H1 (cell line): ENCODE measurements around the gene RRBP1. TPM values are rescaled to one million over a fixed set of nuclear protein-coding genes. Genes with fewer than 3 reads are reported as not detected.

Source experiments
- CTCF ChIA-PET: fragments of 300-600 bp; sonication (Branson Sonifier 250); formaldehyde crosslinking; loops from one replicate; lab custom pipeline; 2021; ENCODE audit not compliant: partially characterized antibody; lab: Charles Lee
- POLR2A ChIA-PET: fragments of 300-600 bp; sonication (Branson Sonifier 250); formaldehyde crosslinking; loops from one replicate; lab custom pipeline; 2021; ENCODE audit warnings: inconsistent platforms; ENCODE audit not compliant: partially characterized antibody; lab: Charles Lee
- DNase-seq, 2 experiments: peaks; one replicate each; pipeline versions ENCODE4 v3.0.0 to v3.0.0-alpha.2; 2010 to 2022; ENCODE audit warnings: low spot score in 2 of 2, low read depth in 1 of 2, mixed read lengths in 1 of 2
- FAIRE-seq: peaks from 2 replicates; lab custom pipeline; 2011; peaks lifted over from hg19 to GRCh38; lab: Jason Lieb, UNC
- H2AFZ ChIP-seq: 2 replicates; pipeline ENCODE4 v1.8.1; 2012; ENCODE audit warnings: low read length, inconsistent platforms
- H2AK5ac ChIP-seq: 2 replicates; pipeline ENCODE4 v1.6.1; 2013; ENCODE audit warnings: low read depth, low read length
- H2BK120ac ChIP-seq: replicated peaks from 2 replicates; pipeline ENCODE3; 2013; ENCODE audit warnings: low read depth, low read length, inconsistent platforms
- H2BK12ac ChIP-seq: 2 replicates; pipeline ENCODE4 v1.6.1; 2013; ENCODE audit warnings: low read depth, low read length
- H2BK15ac ChIP-seq: 2 replicates; pipeline ENCODE4 v1.6.1; 2013; ENCODE audit warnings: low read length
- H2BK20ac ChIP-seq: 2 replicates; pipeline ENCODE4 v1.6.1; 2013; ENCODE audit warnings: low read length
- H2BK5ac ChIP-seq: 2 replicates; pipeline ENCODE4 v1.6.1; 2013; ENCODE audit warnings: low read depth, low read length
- H3K14ac ChIP-seq: 2 replicates; pipeline ENCODE4 v1.6.1; 2013; ENCODE audit warnings: inconsistent platforms; ENCODE audit not compliant: insufficient read length
- H3K18ac ChIP-seq: 2 replicates; pipeline ENCODE4 v1.6.1; 2013; ENCODE audit warnings: low read length; ENCODE audit errors: extremely low read depth
- H3K23ac ChIP-seq: 2 replicates; pipeline ENCODE4 v1.6.1; 2013; ENCODE audit warnings: inconsistent platforms; ENCODE audit not compliant: insufficient read length
- H3K23me2 ChIP-seq: 2 replicates; pipeline ENCODE4 v1.6.1; 2013; ENCODE audit warnings: low read depth, low read length
- H3K27ac ChIP-seq: 2 replicates; pipeline ENCODE4 v1.6.1; 2011; ENCODE audit warnings: low read depth, low read length, inconsistent platforms
- H3K27me3 ChIP-seq, 4 experiments: replicated peaks in 1 of 4; 1 replicate in 1 of 4; 2 replicates in 3 of 4; pipeline versions ENCODE4 v1.6.1 to v1.8.1; 2011 to 2013; ENCODE audit warnings: low read length in 3 of 4, mild to moderate bottlenecking in 3 of 4, inconsistent platforms in 2 of 4, mixed read lengths in 2 of 4, moderate library complexity in 1 of 4; ENCODE audit not compliant: control insufficient read depth in 3 of 4, insufficient read depth in 3 of 4; ENCODE audit errors: extremely low read depth in 1 of 4
- H3K36me3 ChIP-seq, 4 experiments: 2 replicates each; pipeline versions ENCODE4 v1.6.1 to v1.8.1; 2011 to 2013; ENCODE audit warnings: mild to moderate bottlenecking in 4 of 4, low read length in 3 of 4, moderate library complexity in 2 of 4, control low read depth in 1 of 4, inconsistent platforms in 1 of 4; ENCODE audit not compliant: insufficient read depth in 4 of 4, control insufficient read depth in 2 of 4
- H3K4ac ChIP-seq: replicated peaks from 2 replicates; pipeline ENCODE3; 2013; ENCODE audit warnings: low read length, low read depth, mixed read lengths, inconsistent platforms; ENCODE audit not compliant: insufficient read length
- H3K4me1 ChIP-seq, 4 experiments: replicated peaks in 1 of 4; 1 replicate in 1 of 4; 2 replicates in 3 of 4; pipeline versions ENCODE4 v1.6.1 to v1.8.1; 2011 to 2013; ENCODE audit warnings: low read length in 3 of 4, inconsistent platforms in 2 of 4, mixed read lengths in 1 of 4; ENCODE audit not compliant: insufficient read depth in 4 of 4, control insufficient read depth in 3 of 4
- H3K4me2 ChIP-seq, 2 experiments: 2 replicates each; pipeline versions ENCODE4 v1.6.1 to v1.8.1; 2011 to 2013; ENCODE audit warnings: low read depth in 2 of 2, low read length in 2 of 2, control low read depth in 1 of 2, inconsistent platforms in 1 of 2, mild to moderate bottlenecking in 1 of 2; ENCODE audit not compliant: insufficient read depth in 1 of 2
- H3K4me3 ChIP-seq, 4 experiments: fragments of 200-600, 300-600 bp in 1 of 4; sonication (generic), shearing (Covaris generic), sonication (Bioruptor Twin) in 1 of 4; 2 replicates each; pipeline versions ENCODE4 v1.5.1 to v1.8.1; 2011 to 2016; ENCODE audit warnings: low read length in 4 of 4, low read depth in 3 of 4, control low read depth in 2 of 4, inconsistent platforms in 2 of 4, mild to moderate bottlenecking in 2 of 4, mixed read lengths in 1 of 4, moderate library complexity in 1 of 4; ENCODE audit not compliant: insufficient read depth in 2 of 4; ENCODE audit errors: extremely low read depth in 1 of 4
- H3K56ac ChIP-seq: replicated peaks from 2 replicates; pipeline ENCODE3; 2013; ENCODE audit warnings: low read depth, mild to moderate bottlenecking, mixed read lengths, low read length, inconsistent platforms; ENCODE audit not compliant: insufficient read length
- H3K79me1 ChIP-seq: 2 replicates; pipeline ENCODE4 v1.6.1; 2013; ENCODE audit warnings: low read depth, low read length, control low read depth
- H3K79me2 ChIP-seq, 2 experiments: 2 replicates each; pipeline versions ENCODE4 v1.6.1 to v1.8.1; 2012 to 2013; ENCODE audit warnings: low read length in 2 of 2, mild to moderate bottlenecking in 2 of 2, inconsistent platforms in 1 of 2; ENCODE audit not compliant: insufficient read depth in 2 of 2, control insufficient read depth in 1 of 2
- H3K9ac ChIP-seq, 4 experiments: replicated peaks in 1 of 4; 1 replicate in 1 of 4; 2 replicates in 3 of 4; pipeline versions ENCODE4 v1.6.1 to v1.8.1; 2011 to 2013; ENCODE audit warnings: low read depth in 3 of 4, low read length in 3 of 4, control low read depth in 2 of 4, mild to moderate bottlenecking in 2 of 4, moderate library complexity in 2 of 4, inconsistent platforms in 1 of 4; ENCODE audit errors: extremely low read depth in 1 of 4
- H3K9me3 ChIP-seq, 2 experiments: 2 replicates each; pipeline versions ENCODE4 v1.6.1 to v1.8.1; 2012 to 2013; ENCODE audit warnings: mild to moderate bottlenecking in 2 of 2, moderate library complexity in 2 of 2, control low read depth in 1 of 2, inconsistent platforms in 1 of 2, low read depth in 1 of 2, low read length in 1 of 2, mixed read lengths in 1 of 2; ENCODE audit not compliant: insufficient read depth in 2 of 2
- H4K20me1 ChIP-seq, 2 experiments: replicated peaks in 1 of 2; 2 replicates each; pipeline versions ENCODE3 to v1.8.1; 2011 to 2013; ENCODE audit warnings: inconsistent platforms in 2 of 2, low read length in 2 of 2, mild to moderate bottlenecking in 1 of 2; ENCODE audit not compliant: insufficient read depth in 2 of 2, control insufficient read depth in 1 of 2
- H4K5ac ChIP-seq: 2 replicates; pipeline ENCODE4 v1.6.1; 2013; ENCODE audit warnings: low read length, low read depth, mixed read lengths, inconsistent platforms; ENCODE audit not compliant: insufficient read length
- H4K8ac ChIP-seq: 2 replicates; pipeline ENCODE4 v1.8.0; 2013; ENCODE audit warnings: mild to moderate bottlenecking, moderate library complexity, low read length, inconsistent platforms; ENCODE audit not compliant: insufficient read depth; ENCODE audit errors: extremely low read depth
- H4K91ac ChIP-seq: replicated peaks from 2 replicates; pipeline ENCODE3; 2013; ENCODE audit warnings: low read length, mixed read lengths, inconsistent platforms; ENCODE audit not compliant: insufficient read length
- ASH2L ChIP-seq: fragments of 200-600, 300-600 bp; sonication (generic); IDR thresholded peaks from one replicate; pipeline ENCODE4 v1.7.1; 2017; ENCODE audit warnings: low read length
- BCL11A ChIP-seq, 2 experiments: IDR thresholded peaks; one replicate each; pipeline ENCODE4 v1.6.1; 2011; ENCODE audit warnings: low read depth in 2 of 2, low read length in 2 of 2, mild to moderate bottlenecking in 2 of 2
- CBX8 ChIP-seq: fragments of 300-800, 300-1000 bp; sonication (generic); IDR thresholded peaks from 2 replicates; pipeline ENCODE4 v1.7.1; 2016; ENCODE audit warnings: low read depth, low read length, borderline replicate concordance
- CHD2 ChIP-seq: IDR thresholded peaks from 2 replicates; pipeline ENCODE4 v1.6.1; 2012; ENCODE audit warnings: low read length, improper control_type of control experiment
- JUND ChIP-seq: IDR thresholded peaks from 2 replicates; pipeline ENCODE4 v1.6.1; 2011; ENCODE audit warnings: mild to moderate bottlenecking, improper control_type of control experiment, low read length
- PHF8 ChIP-seq: fragments of 200-600 bp; sonication (generic); conservative IDR thresholded peaks from 2 replicates; pipeline ENCODE4 v1.7.1; 2012; ENCODE audit warnings: low read depth, mild to moderate bottlenecking, inconsistent platforms, low read length, moderate library complexity
- POLR2A ChIP-seq, 2 experiments: IDR thresholded peaks; 1 replicate in 1 of 2; 2 replicates in 1 of 2; pipeline ENCODE4 v1.6.1; 2011; ENCODE audit warnings: low read depth in 2 of 2, low read length in 2 of 2, mild to moderate bottlenecking in 2 of 2; ENCODE audit errors: control extremely low read depth in 1 of 2
- RNF2 ChIP-seq: fragments of 200-900, 300-1000 bp; sonication (generic); IDR thresholded peaks from 2 replicates; pipeline ENCODE4 v1.7.1; 2016; ENCODE audit warnings: borderline replicate concordance, low read depth, mild to moderate bottlenecking, antibody characterized with exemption, low read length; ENCODE audit not compliant: poor library complexity, severe bottlenecking; ENCODE audit errors: missing control alignments
- RXRA ChIP-seq: IDR thresholded peaks from 2 replicates; pipeline ENCODE4 v1.6.1; 2011; ENCODE audit warnings: low read depth, mild to moderate bottlenecking, low read length, moderate library complexity; ENCODE audit not compliant: insufficient read depth
- SAP30 ChIP-seq: fragments of 300-600 bp; sonication (generic); IDR thresholded peaks from 2 replicates; pipeline ENCODE4 v1.7.1; 2012; ENCODE audit warnings: low read length, moderate library complexity, mild to moderate bottlenecking, inconsistent platforms; ENCODE audit not compliant: insufficient read depth, insufficient replicate concordance
- SIN3A ChIP-seq, 2 experiments: IDR thresholded peaks in 1 of 2; conservative IDR thresholded peaks in 1 of 2; 2 replicates each; pipeline ENCODE4 v1.6.1; 2011 to 2012; ENCODE audit warnings: low read length in 2 of 2, improper control_type of control experiment in 1 of 2, low read depth in 1 of 2, mild to moderate bottlenecking in 1 of 2
- SIX5 ChIP-seq: IDR thresholded peaks from 2 replicates; pipeline ENCODE4 v1.6.1; 2011; ENCODE audit warnings: mild to moderate bottlenecking, low read depth, low read length
- SRF ChIP-seq: IDR thresholded peaks from 2 replicates; pipeline ENCODE4 v1.6.1; 2011; ENCODE audit warnings: mild to moderate bottlenecking, low read depth, low read length, moderate library complexity
- WGBS, 2 experiments: shearing (Covaris generic) in 1 of 2; methylation state at CpG; one replicate each; pipeline versions ENCODE4 v1.1.6 to v1.1.7; 2013 to 2015; ENCODE audit warnings: low lambda C conversion rate in 2 of 2, mixed read lengths in 2 of 2, inconsistent platforms in 1 of 2, low coverage in 1 of 2, missing lambda C conversion rate in 1 of 2; ENCODE audit not compliant: insufficient replicate concordance in 2 of 2, insufficient coverage in 1 of 2, insufficient read length in 1 of 2; ENCODE audit errors: extremely low coverage in 1 of 2, missing lambda C conversion rate in 1 of 2; 5-methylcytosine and 5-hydroxymethylcytosine counted together
- polyA plus RNA-seq, 7 experiments: library from polyadenylated mRNA; depleted of rRNA in 3 of 7; stranded (reverse) in 5 of 7; unstranded in 2 of 7; fragments of >200 nt in 5 of 7; fragments of 200-250 nt in 2 of 7; gene quantifications; 1 replicate in 5 of 7; 2 replicates in 1 of 7; 4 replicates in 1 of 7; pipeline versions ENCODE4 v1.2.1 to v1.2.3, GENCODE V29; 2011 to 2013; ENCODE audit warnings: missing spikeins in 2 of 7, mixed read lengths in 2 of 7
- total RNA-seq: library from RNA; stranded (reverse); fragmentation: NEBNext Ultra II Directional; extraction: Animal tissue kit (Norgen Biotek cat#: 25700); gene quantifications from 2 replicates; pipeline ENCODE4 v1.2.1, GENCODE V29; 2021
- TF ChIP-seq, protein P1 (sequence below): IDR thresholded peaks from 2 replicates; pipeline ENCODE4 v1.6.1; 2012; ENCODE audit warnings: inconsistent platforms

RRBP1 gene
- total and polyA plus RNA-seq, 2 of the 8 experiments (the other 6 are each of a cell fraction or from before 2014, with no cell fraction given) = 15.9 to 157 TPM

DNA sequence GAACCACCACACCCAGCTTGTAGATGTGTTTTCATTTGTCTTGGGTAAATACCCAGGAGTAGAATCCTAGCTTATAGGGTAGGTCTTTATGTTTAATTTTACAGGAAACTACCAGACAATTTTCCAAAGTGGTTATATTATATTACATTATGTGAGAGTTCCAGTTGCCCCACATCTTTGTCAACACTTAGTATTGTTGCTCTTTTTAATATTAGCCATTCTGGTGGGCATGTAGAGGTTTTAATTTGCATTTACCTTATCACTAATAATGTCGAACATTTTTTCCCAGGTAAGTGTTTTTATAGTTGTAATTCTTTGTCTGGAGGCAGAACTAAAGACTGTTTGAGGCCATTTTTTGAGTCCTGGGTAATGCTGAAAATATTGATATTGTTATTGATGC lies 14.2 kb upstream of the RRBP1 start:
- no peak overlapping the region for H3K4me3 ChIP-seq
- no peak overlapping the region for H4K5ac ChIP-seq
- no peaks in the 10 kb centered on the region for H3K79me1 ChIP-seq
- no peak overlapping the region for H4K8ac ChIP-seq
- DNase-seq = no peak
- no peak overlapping the region for H2BK20ac ChIP-seq
- CTCF ChIA-PET = no interaction called here
- peaks cover 0 to 5% (median 3%) of the 10 kb centered on the region in 4 experiments; a peak in 4 of 7 replicates for H3K4me1 ChIP-seq
- no peak overlapping the region for H2BK120ac ChIP-seq
- H2BK15ac ChIP-seq = no peak overlapping the region
- no peak overlapping the region for H3K18ac ChIP-seq
- no peak overlapping the region for H2AFZ ChIP-seq
- POLR2A ChIA-PET = interaction anchor here (2.9 kb wide), 1 partner anchor 14 kb away, joined by 9 read pairs; the partner anchor contains the start of gene RRBP1
- no peaks in the 10 kb centered on the region for H4K20me1 ChIP-seq
- H3K79me2 ChIP-seq = no peaks in the 10 kb centered on the region
- no peak overlapping the region for H2AK5ac ChIP-seq
- H3K27me3 ChIP-seq = no peaks in the 10 kb centered on the region
- no peak overlapping the region for H3K56ac ChIP-seq
- H3K4me2 ChIP-seq = no peak overlapping the region
- no peaks in the 10 kb centered on the region; the same call in 1 of the 2 replicates for H3K23me2 ChIP-seq
- H3K9ac ChIP-seq = no peak overlapping the region
- H3K9me3 ChIP-seq = no peaks in the 10 kb centered on the region
- H3K4ac ChIP-seq = no peak overlapping the region
- H4K91ac ChIP-seq = no peak overlapping the region
- no peak overlapping the region for H3K27ac ChIP-seq
- FAIRE-seq = no peak
- H2BK5ac ChIP-seq = no peak overlapping the region
- H3K14ac ChIP-seq = no peak overlapping the region
- H3K36me3 ChIP-seq = no peaks in the 10 kb centered on the region
- H2BK12ac ChIP-seq = no peak overlapping the region
- no peak overlapping the region for H3K23ac ChIP-seq
- 93% methylated on average over 1 of the region's 1 CpG; no CpG with 5 or more reads in 1 of the 2 experiments for WGBS, 2 experiments
- TF ChIP-seq SIN3A (conservative IDR thresholded peaks at IDR 0.05 in 1 of 2, IDR thresholded peaks at IDR 0.05 in 1 of 2; ENCODE audit: low read depth in 1 of 2, low read length in 2 of 2) (no peak), PHF8 (no peak), RXRA (no peak), RNF2 (no peak), CHD2 (no peak), SIX5 (no peak), BCL11A (IDR thresholded peaks at IDR 0.05; ENCODE audit: low read depth in 2 of 2, low read length in 2 of 2) (no peak), SRF (no peak), SAP30 (no peak), ASH2L (no peak), CBX8 (no peak), POLR2A (IDR thresholded peaks at IDR 0.05; ENCODE audit: control extremely low read depth in 1 of 2, low read depth in 2 of 2, low read length in 2 of 2) (no peak), JUND (no peak)
- TF ChIP-seq, protein P1, sequence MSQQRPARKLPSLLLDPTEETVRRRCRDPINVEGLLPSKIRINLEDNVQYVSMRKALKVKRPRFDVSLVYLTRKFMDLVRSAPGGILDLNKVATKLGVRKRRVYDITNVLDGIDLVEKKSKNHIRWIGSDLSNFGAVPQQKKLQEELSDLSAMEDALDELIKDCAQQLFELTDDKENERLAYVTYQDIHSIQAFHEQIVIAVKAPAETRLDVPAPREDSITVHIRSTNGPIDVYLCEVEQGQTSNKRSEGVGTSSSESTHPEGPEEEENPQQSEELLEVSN = no peak
